Astrocyte of the spinal cord (primary cell): ENCODE data around the gene ATP2C1.

Experiments used
- DNase-seq: peaks from one replicate; pipeline ENCODE4 v3.0.0; 2011; ENCODE audit warnings: low read depth, low spot score
- H3K4me3 ChIP-seq: 2 replicates; pipeline ENCODE4 v1.5.1; 2011; ENCODE audit warnings: low read depth, mild to moderate bottlenecking, low read length, moderate library complexity
- in situ Hi-C: cut with HindIII; loops from 2 replicates; pipeline ENCODE4 v1.10.0; 2017; ENCODE audit warnings: low sequenced_read_pairs
- TF ChIP-seq, protein P1 (sequence below): IDR thresholded peaks from 2 replicates; pipeline ENCODE4 v1.5.1; 2012; ENCODE audit warnings: low read depth, mild to moderate bottlenecking, low read length, inconsistent platforms

The ATP2C1 gene

DNA sequence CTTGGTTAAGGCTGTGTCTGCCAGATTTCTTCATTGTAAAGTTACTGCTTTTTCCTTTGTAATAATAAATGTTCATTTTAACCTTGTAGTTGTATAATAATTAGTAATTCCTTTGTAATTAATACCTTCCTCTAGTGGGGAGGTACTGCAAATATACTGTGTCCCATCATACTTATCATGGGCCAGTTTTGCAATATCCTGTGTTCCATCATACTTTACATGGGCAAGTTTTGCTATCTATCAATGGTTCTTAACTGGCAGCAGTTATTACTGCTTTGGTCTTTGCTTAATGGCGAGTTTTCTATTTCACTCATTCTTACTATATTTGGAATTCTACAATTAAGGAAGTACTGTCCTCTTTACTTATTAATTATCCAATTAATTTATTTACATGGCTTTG lies 10.6 kb downstream of the ATP2C1 start:
- TF ChIP-seq, protein P1, sequence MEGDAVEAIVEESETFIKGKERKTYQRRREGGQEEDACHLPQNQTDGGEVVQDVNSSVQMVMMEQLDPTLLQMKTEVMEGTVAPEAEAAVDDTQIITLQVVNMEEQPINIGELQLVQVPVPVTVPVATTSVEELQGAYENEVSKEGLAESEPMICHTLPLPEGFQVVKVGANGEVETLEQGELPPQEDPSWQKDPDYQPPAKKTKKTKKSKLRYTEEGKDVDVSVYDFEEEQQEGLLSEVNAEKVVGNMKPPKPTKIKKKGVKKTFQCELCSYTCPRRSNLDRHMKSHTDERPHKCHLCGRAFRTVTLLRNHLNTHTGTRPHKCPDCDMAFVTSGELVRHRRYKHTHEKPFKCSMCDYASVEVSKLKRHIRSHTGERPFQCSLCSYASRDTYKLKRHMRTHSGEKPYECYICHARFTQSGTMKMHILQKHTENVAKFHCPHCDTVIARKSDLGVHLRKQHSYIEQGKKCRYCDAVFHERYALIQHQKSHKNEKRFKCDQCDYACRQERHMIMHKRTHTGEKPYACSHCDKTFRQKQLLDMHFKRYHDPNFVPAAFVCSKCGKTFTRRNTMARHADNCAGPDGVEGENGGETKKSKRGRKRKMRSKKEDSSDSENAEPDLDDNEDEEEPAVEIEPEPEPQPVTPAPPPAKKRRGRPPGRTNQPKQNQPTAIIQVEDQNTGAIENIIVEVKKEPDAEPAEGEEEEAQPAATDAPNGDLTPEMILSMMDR: no peak
- in situ Hi-C loops: no loop called here
- no peak for DNase-seq
- no peak overlapping the region for H3K4me3 ChIP-seq

DNA sequence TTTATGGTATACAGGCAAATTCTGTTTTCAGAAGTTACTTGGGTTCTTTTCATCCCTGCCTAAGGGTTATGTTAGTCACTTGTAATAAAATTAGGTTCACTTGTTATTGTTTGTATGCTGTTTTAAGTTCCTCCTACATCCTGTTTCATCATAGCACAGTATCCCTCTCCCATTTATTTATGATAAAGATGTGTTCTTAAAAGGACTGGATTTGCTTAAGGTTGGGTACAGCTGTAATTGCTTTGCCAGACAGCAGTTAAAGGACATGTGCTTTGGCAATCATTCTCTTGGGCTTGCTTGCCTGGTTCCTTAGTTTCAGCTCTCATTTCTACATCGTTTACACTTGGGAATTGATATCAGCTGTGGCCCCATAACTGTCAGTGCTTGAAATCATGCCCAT lies 11.7 kb downstream of the ATP2C1 start:
- TF ChIP-seq, protein P1: no peak
- DNase-seq: peak; percentile 22
- H3K4me3 ChIP-seq: no peak overlapping the region
- in situ Hi-C loops: no loop called here

- H3K4me3 ChIP-seq: no peak overlapping the region
- peak; percentile 26 for DNase-seq
- in situ Hi-C loops: no loop called here
- TF ChIP-seq, protein P1: no peak
These were observed 12.6 kb downstream of the ATP2C1 start for GRCh38 chr3:130906374-130906995.

DNA sequence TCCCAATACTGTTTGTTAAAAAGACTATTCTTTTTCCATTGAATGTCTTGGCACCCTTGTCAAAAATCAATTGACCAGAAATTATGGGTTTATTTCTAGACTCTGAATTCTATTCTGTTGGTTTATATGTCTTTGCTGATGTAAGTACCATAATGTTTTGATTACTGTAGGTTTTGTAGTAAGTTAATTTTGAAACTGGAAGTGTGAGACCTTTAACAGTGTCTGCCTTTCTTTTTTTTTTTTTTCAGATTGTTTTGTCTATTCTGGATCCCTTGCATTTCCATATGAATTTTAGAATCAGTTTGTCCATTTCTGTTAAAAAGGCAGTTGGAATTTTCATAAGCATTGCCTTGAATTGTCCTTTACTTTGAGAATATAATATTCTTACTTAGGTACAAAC lies 13.6 kb downstream of the ATP2C1 start:
- in situ Hi-C loops: no loop called here
- no peak for DNase-seq
- TF ChIP-seq, protein P1: no peak
- H3K4me3 ChIP-seq: no peak overlapping the region

GRCh38 chr3:130907966-130908365 lies 14.1 kb downstream of the ATP2C1 start:
- no peak overlapping the region for H3K4me3 ChIP-seq
- in situ Hi-C loops: no loop called here
- TF ChIP-seq, protein P1: no peak

GRCh38 chr3:130915567-130916292 lies 21.8 kb downstream of the ATP2C1 start:
- H3K4me3 ChIP-seq: no peak overlapping the region
- DNase-seq: no peak
- in situ Hi-C loops: no loop called here
- TF ChIP-seq, protein P1: no peak

More at GRCh38 chr3:130907966-130908365, 14.1 kb downstream of the ATP2C1 start:
- no peak for DNase-seq
